Calu3 (cell line): Measurements from ENCODE around the gene PTPRN2. TPM values are rescaled to one million over a fixed set of nuclear protein-coding genes. Genes with fewer than 3 reads are reported as not detected.
"Not testable (repeated sequence)": the region's sequence is repeated elsewhere in the genome, so short reads cannot be mapped to it uniquely, and the experiment has no call there.

Source experiments
- BruUV-seq: library from RNA; stranded (reverse); fragments of 400-500 nt; replicated peaks from 2 replicates; lab custom pipeline; 2021; lab: Mats Ljungman, UMichigan
- CTCF ChIA-PET: fragments of 300-600 bp; sonication (Branson Sonifier 250); formaldehyde crosslinking; loops from one replicate; lab custom pipeline; 2022; ENCODE audit warnings: antibody characterized with exemption; lab: Charles Lee
- DNase-seq: peaks from one replicate; pipeline ENCODE4 v3.0.0; 2022
- H3K27ac Mint-ChIP-seq: one replicate; pipeline ENCODE4 v1.8.0; 2022; ENCODE audit warnings: mixed read lengths; ENCODE audit not compliant: unreplicated experiment
- H3K27me3 Mint-ChIP-seq: one replicate; pipeline ENCODE4 v1.8.0; 2022; ENCODE audit warnings: mixed read lengths; ENCODE audit not compliant: unreplicated experiment
- H3K36me3 Mint-ChIP-seq: one replicate; pipeline ENCODE4 v1.8.0; 2022; ENCODE audit warnings: mild to moderate bottlenecking, moderate library complexity, mixed read lengths; ENCODE audit not compliant: insufficient read depth, unreplicated experiment
- H3K4me1 Mint-ChIP-seq: one replicate; pipeline ENCODE4 v1.8.0; 2022; ENCODE audit warnings: mild to moderate bottlenecking, low read depth, mixed read lengths; ENCODE audit not compliant: unreplicated experiment
- H3K4me3 Mint-ChIP-seq: one replicate; pipeline ENCODE4 v1.8.0; 2022; ENCODE audit warnings: mild to moderate bottlenecking, low read depth, moderate library complexity, mixed read lengths; ENCODE audit not compliant: unreplicated experiment
- H3K9me3 Mint-ChIP-seq: one replicate; pipeline ENCODE4 v1.8.0; 2022; ENCODE audit warnings: low read depth, mixed read lengths; ENCODE audit not compliant: unreplicated experiment
- CTCF ChIP-seq: fragments of 200-600 bp; IDR thresholded peaks from one replicate; pipeline ENCODE4 v1.8.0; 2022; ENCODE audit warnings: antibody characterized with exemption; ENCODE audit not compliant: unreplicated experiment
- intact Hi-C: fragments of 100-400 bp; cut with micrococcal nuclease; formaldehyde crosslinking; loops from one replicate; pipeline ENCODE4 v1.10.0; 2022; ENCODE audit not compliant: unreplicated experiment
- total RNA-seq: library from RNA; stranded (reverse); gene quantifications from 2 replicates; pipeline ENCODE4 v1.2.3, GENCODE V29; 2022

PTPRN2 gene
- total RNA-seq, 1 experiment from 2014 or later, result 2.0 TPM

- peaks cover 5% of the 10 kb centered on the region for H3K36me3 Mint-ChIP-seq
- H3K27ac Mint-ChIP-seq, result no peak overlapping the region
- no TSS peak for BruUV-seq
- no peak for DNase-seq
- H3K27me3 Mint-ChIP-seq, result no peaks in the 10 kb centered on the region
- peaks cover 3% of the 10 kb centered on the region for H3K9me3 Mint-ChIP-seq
- H3K4me3 Mint-ChIP-seq, result no peak overlapping the region
- CTCF ChIA-PET, result no interaction called here
- intact Hi-C loops, result no loop called here
- no peak for TF ChIP-seq CTCF
- peaks cover 11% of the 10 kb centered on the region for H3K4me1 Mint-ChIP-seq
Measured at GRCh38 chr7:157565981-157566630, 1021.5 kb downstream of the PTPRN2 start.

- Mint-ChIP-seq H3K9me3 (peaks cover 3% of the 10 kb centered on the region), H3K4me3 (no peak overlapping the region), H3K27me3 (no peaks in the 10 kb centered on the region), H3K27ac (no peak overlapping the region), H3K36me3 (peaks cover 5% of the 10 kb centered on the region), H3K4me1 (peaks cover 11% of the 10 kb centered on the region)
- intact Hi-C loops, result no loop called here
- no peak for DNase-seq
- no peak for TF ChIP-seq CTCF
- CTCF ChIA-PET, result no interaction called here
- no TSS peak for BruUV-seq
Measured at GRCh38 chr7:157565201-157565626, 1022.4 kb downstream of the PTPRN2 start.

- Mint-ChIP-seq H3K4me1 (peaks cover 11% of the 10 kb centered on the region), H3K4me3 (no peak overlapping the region), H3K36me3 (peaks cover 5% of the 10 kb centered on the region), H3K9me3 (peaks cover 3% of the 10 kb centered on the region), H3K27me3 (no peaks in the 10 kb centered on the region), H3K27ac (no peak overlapping the region)
- CTCF ChIA-PET, result no interaction called here
- TF ChIP-seq CTCF, result no peak
- no peak for DNase-seq
- no TSS peak for BruUV-seq
- intact Hi-C loops, result no loop called here
Measured at GRCh38 chr7:157564517-157565177, 1023.0 kb downstream of the PTPRN2 start.

GRCh38 chr7:157563467-157564135 is 1024.0 kb downstream of the PTPRN2 start:
- DNase-seq, H3K4me1 Mint-ChIP-seq, H3K27me3 Mint-ChIP-seq, H3K27ac Mint-ChIP-seq, BruUV-seq, H3K36me3 Mint-ChIP-seq, H3K4me3 Mint-ChIP-seq, intact Hi-C loops, CTCF ChIA-PET, H3K9me3 Mint-ChIP-seq: not testable (repeated sequence)

- H3K4me1 Mint-ChIP-seq, H3K27me3 Mint-ChIP-seq, H3K4me3 Mint-ChIP-seq, BruUV-seq, H3K27ac Mint-ChIP-seq, DNase-seq, H3K9me3 Mint-ChIP-seq, CTCF ChIA-PET, H3K36me3 Mint-ChIP-seq, intact Hi-C loops: not testable (repeated sequence)
Measured at GRCh38 chr7:157562522-157563398, 1024.9 kb downstream of the PTPRN2 start.
